GM20431 (cell line): Measurements from ENCODE around the gene CLBA1.
"Not testable (repeated sequence)": the region's sequence is repeated elsewhere in the genome, so short reads cannot be mapped to it uniquely, and the experiment has no call there.

Source experiments
- in situ Hi-C: fragments of 300-500 bp; cut with MseI, MboI; formaldehyde crosslinking; loops from one replicate; pipeline ENCODE4 v1.15.0; 2020; ENCODE audit warnings: low sequenced_read_pairs; ENCODE audit not compliant: unreplicated experiment

The CLBA1 gene

GRCh38 chr14:104985675-104986486 lies at the start of gene CLBA1:
TSS of gene CLBA1 (plus strand) at chr14:104985788. CDS start at chr14:104986432, 644 bp downstream.
- in situ Hi-C loops: no loop called here

- in situ Hi-C loops: no loop called here
These were observed 49.6 kb upstream of the CLBA1 start for GRCh38 chr14:104935955-104936354.

GRCh38 chr14:104936361-104937155 lies 49.0 kb upstream of the CLBA1 start:
- in situ Hi-C loops: no loop called here

GRCh38 chr14:104937161-104937560 lies 48.4 kb upstream of the CLBA1 start:
- in situ Hi-C loops: no loop called here

- in situ Hi-C loops: no loop called here
These were observed 47.8 kb upstream of the CLBA1 start for GRCh38 chr14:104937694-104938365.

- in situ Hi-C loops: no loop called here
These were observed 47.2 kb upstream of the CLBA1 start for GRCh38 chr14:104938436-104938835.

GRCh38 chr14:104938960-104939359 lies 46.6 kb upstream of the CLBA1 start:
- in situ Hi-C loops: no loop called here

- in situ Hi-C loops: no loop called here
These were observed 45.8 kb upstream of the CLBA1 start for GRCh38 chr14:104939666-104940410.

- in situ Hi-C loops: no loop called here
These were observed 45.0 kb upstream of the CLBA1 start for GRCh38 chr14:104940526-104941150.

GRCh38 chr14:104941508-104942365 lies 43.9 kb upstream of the CLBA1 start:
- in situ Hi-C loops: no loop called here

- in situ Hi-C loops: no loop called here
These were observed 43.0 kb upstream of the CLBA1 start for GRCh38 chr14:104942586-104942985.

GRCh38 chr14:104943216-104944015 lies 42.2 kb upstream of the CLBA1 start:
- in situ Hi-C loops: not testable (repeated sequence)

- in situ Hi-C loops: not testable (repeated sequence)
These were observed 41.6 kb upstream of the CLBA1 start for GRCh38 chr14:104944016-104944308.

GRCh38 chr14:104944436-104945205 lies 41.0 kb upstream of the CLBA1 start:
- in situ Hi-C loops: not testable (repeated sequence)

- in situ Hi-C loops: not testable (repeated sequence)
These were observed 40.3 kb upstream of the CLBA1 start for GRCh38 chr14:104945266-104945665.

GRCh38 chr14:104945986-104946965 lies 39.3 kb upstream of the CLBA1 start:
- in situ Hi-C loops: not testable (repeated sequence)
